Ishikawa (cell line): ENCODE data around the gene VMAC.

Experiments used
- CREB1 ChIP-seq: IDR thresholded peaks from 2 replicates; pipeline ENCODE4 v1.6.1; 2012; ENCODE audit warnings: low read depth
- EGR1 ChIP-seq: IDR thresholded peaks from 2 replicates; pipeline ENCODE4 v1.6.1; 2012
- EP300 ChIP-seq: IDR thresholded peaks from 2 replicates; pipeline ENCODE4 v1.6.1; 2012; ENCODE audit warnings: borderline replicate concordance
- FOXM1 ChIP-seq: IDR thresholded peaks from 2 replicates; pipeline ENCODE4 v1.6.1; 2012; ENCODE audit warnings: low read depth, borderline replicate concordance
- NFIC ChIP-seq: IDR thresholded peaks from 2 replicates; pipeline ENCODE4 v1.6.1; 2012
- RAD21 ChIP-seq: IDR thresholded peaks from 2 replicates; pipeline ENCODE4 v1.6.1; 2012; ENCODE audit warnings: low read depth
- TAF1 ChIP-seq: IDR thresholded peaks from 2 replicates; pipeline ENCODE4 v1.6.1; 2012; ENCODE audit warnings: low read depth, mild to moderate bottlenecking
- TCF12 ChIP-seq: IDR thresholded peaks from 2 replicates; pipeline ENCODE4 v1.6.1; 2012; ENCODE audit warnings: low read depth
- TEAD4 ChIP-seq: IDR thresholded peaks from 2 replicates; pipeline ENCODE4 v1.6.1; 2012
- YY1 ChIP-seq: IDR thresholded peaks from 2 replicates; pipeline ENCODE4 v1.6.1; 2012; ENCODE audit warnings: low read depth
- ZBTB7A ChIP-seq: IDR thresholded peaks from 2 replicates; pipeline ENCODE4 v1.6.1; 2012; ENCODE audit warnings: low read depth
- TF ChIP-seq, protein P1 (sequence below): IDR thresholded peaks from 2 replicates; pipeline ENCODE4 v1.6.1; 2012; ENCODE audit warnings: low read depth, mild to moderate bottlenecking
- TF ChIP-seq, protein P2 (sequence below): IDR thresholded peaks from 2 replicates; pipeline ENCODE4 v1.6.1; 2012
- TF ChIP-seq, protein P3 (sequence below): IDR thresholded peaks from 2 replicates; pipeline ENCODE4 v1.6.1; 2012

DNA sequence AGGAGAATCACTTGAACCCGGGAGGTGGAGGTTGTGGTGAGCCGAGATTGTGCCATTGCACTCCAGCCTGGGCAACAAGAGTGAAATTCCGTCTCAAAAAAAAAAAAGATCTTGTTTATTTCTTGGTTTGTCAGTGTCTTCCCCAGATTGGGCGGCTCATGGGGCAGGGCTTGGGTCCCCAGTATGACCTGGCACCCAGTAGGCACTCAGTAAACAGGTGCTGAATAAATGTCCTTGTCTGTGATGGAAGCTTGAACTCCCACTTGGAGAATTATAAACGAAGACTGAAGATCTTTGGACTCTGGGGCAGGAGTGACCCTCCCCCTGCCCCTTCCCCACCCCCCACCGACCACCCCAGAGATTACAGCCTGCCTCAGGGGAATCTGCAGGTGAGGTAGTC lies 24.5 kb upstream of the VMAC start:
- TF ChIP-seq TEAD4, result no peak
- TF ChIP-seq, protein P1, sequence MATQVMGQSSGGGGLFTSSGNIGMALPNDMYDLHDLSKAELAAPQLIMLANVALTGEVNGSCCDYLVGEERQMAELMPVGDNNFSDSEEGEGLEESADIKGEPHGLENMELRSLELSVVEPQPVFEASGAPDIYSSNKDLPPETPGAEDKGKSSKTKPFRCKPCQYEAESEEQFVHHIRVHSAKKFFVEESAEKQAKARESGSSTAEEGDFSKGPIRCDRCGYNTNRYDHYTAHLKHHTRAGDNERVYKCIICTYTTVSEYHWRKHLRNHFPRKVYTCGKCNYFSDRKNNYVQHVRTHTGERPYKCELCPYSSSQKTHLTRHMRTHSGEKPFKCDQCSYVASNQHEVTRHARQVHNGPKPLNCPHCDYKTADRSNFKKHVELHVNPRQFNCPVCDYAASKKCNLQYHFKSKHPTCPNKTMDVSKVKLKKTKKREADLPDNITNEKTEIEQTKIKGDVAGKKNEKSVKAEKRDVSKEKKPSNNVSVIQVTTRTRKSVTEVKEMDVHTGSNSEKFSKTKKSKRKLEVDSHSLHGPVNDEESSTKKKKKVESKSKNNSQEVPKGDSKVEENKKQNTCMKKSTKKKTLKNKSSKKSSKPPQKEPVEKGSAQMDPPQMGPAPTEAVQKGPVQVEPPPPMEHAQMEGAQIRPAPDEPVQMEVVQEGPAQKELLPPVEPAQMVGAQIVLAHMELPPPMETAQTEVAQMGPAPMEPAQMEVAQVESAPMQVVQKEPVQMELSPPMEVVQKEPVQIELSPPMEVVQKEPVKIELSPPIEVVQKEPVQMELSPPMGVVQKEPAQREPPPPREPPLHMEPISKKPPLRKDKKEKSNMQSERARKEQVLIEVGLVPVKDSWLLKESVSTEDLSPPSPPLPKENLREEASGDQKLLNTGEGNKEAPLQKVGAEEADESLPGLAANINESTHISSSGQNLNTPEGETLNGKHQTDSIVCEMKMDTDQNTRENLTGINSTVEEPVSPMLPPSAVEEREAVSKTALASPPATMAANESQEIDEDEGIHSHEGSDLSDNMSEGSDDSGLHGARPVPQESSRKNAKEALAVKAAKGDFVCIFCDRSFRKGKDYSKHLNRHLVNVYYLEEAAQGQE, result no peak
- no peak for TF ChIP-seq TAF1
- TF ChIP-seq, protein P2, sequence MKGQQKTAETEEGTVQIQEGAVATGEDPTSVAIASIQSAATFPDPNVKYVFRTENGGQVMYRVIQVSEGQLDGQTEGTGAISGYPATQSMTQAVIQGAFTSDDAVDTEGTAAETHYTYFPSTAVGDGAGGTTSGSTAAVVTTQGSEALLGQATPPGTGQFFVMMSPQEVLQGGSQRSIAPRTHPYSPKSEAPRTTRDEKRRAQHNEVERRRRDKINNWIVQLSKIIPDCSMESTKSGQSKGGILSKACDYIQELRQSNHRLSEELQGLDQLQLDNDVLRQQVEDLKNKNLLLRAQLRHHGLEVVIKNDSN, result no peak
- no peak for TF ChIP-seq RAD21
- TF ChIP-seq, protein P3, sequence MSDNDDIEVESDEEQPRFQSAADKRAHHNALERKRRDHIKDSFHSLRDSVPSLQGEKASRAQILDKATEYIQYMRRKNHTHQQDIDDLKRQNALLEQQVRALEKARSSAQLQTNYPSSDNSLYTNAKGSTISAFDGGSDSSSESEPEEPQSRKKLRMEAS, result no peak
- TF ChIP-seq EP300, result no peak
- TF ChIP-seq EGR1, result no peak
- TF ChIP-seq CREB1, result no peak
- TF ChIP-seq FOXM1, result no peak
- no peak for TF ChIP-seq TCF12
- TF ChIP-seq ZBTB7A, result no peak
- no peak for TF ChIP-seq NFIC
- no peak for TF ChIP-seq YY1
